Hippocampal formation (tissue), 2 donors: ENCODE measurements around the gene EPB41L4A.

Source experiments
- DNase-seq, 2 donors: peaks; one replicate each; lab custom pipeline; 2025; lab: John Stamatoyannopoulos, UW

The EPB41L4A gene

DNA sequence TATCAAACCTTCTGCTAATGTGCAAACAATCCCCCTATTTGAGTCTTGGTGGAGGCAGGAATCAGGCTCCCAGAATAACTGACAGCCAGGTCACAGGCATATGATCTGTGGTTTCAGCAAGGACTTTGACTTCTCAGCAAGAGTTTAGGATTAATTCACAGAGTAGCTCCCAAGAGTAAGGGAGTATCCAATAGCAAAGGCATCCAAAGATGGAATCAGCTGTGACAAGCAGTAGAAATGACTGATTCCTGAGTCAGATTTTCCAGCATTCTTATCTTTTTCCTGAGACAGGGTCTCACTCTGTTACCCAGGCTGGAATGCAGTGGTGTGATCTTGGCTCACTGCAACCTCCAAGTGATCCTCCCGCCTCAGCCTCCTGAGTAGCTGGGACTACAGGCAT, 108.3 kb downstream of the EPB41L4A start:
- DNase-seq: no peak

DNA sequence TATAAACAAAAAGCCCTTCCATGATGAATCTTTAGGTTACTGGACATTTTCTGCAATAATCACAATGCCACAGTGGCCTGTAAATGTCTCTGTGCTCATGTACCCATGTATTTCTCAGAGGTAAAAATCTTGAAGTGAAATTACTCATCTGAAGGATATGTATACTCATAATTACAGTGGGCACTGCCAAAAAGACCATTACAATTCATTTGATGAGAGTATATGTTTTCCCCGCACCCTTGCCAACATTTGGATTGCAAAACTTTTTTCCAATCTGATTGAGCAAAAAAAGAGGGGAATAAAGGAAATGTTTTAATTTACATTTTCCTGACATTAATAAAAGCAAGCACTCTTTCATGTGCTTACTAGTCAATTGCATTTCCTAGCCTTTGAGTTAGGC, 110.5 kb downstream of the EPB41L4A start:
- DNase-seq: no peak

DNA sequence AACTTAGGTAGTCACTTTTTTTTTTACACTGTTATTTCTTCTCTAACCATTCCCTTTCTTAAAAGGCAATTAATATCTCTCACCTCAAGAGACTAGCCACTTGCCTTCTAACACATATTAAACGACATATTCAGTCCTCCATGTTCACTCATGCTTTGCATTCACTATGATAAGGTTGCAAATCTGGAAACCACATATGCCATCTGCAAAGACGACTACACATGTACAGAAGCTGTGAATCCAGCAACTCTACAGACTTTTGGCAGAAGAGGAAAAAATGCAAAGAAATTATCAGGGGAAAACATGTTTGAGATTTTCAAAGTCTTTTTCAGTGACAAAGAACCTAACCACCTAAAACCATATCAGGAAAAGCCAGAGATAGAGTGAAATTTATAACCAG, 112.1 kb downstream of the EPB41L4A start:
- no peak for DNase-seq

DNA sequence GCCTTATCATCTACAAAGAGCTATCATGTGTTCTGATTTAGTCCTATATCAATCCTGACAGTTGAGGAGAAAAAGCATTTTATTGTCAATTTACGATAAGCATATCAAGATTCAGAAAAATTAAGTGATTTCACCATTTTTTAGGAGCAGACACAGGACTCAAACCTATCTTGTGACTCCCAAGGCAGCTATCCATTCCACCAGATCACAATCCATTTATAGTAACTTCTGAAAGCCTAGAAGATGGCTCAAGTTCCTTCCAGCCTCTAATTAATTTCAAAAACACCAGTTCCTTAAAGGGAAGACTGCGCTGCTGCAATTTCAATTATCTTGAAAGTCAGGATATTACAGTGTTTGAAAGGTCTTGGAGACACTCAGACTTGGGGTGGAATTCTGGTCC, 114.3 kb downstream of the EPB41L4A start:
- no peak for DNase-seq

DNA sequence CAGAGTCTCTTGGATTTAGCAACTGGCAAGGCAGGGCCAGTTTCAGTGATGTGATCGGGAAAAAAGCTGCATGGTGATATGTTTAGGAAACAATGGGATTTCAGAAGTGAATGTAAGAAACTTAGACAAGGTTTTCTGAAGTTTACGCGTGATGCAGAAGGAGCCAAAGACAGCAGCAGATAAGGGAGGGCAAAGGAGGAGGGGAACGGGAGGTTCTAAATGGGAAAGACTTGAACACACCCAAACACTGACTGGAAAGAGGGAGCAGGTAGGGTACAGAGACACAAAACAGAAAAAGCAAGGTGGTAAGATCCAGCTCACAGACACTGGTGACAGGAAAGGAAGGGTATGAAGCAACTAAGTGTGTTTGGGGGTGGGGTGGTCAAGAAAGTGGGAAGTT, 115.4 kb downstream of the EPB41L4A start:
- DNase-seq: no peak

DNA sequence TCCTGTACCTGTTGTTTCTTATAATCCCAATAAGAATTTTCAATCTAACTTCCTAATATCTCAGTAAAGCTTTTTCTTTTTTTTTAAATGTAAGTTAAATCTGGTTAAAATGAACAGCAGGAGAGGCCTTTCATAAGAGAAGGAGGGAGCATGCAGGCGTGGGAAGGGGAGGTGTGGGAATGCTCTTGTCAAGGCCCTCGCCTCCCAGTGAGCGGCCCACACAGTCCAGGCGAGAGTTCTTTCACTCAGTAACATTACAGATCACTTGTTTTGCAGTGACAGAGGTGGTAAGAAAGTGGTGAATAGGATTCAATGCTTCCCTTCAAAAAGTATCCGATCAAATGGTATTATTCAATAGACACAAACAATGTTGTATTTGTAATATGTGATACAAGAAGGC, 125.0 kb downstream of the EPB41L4A start:
- no peak for DNase-seq

DNA sequence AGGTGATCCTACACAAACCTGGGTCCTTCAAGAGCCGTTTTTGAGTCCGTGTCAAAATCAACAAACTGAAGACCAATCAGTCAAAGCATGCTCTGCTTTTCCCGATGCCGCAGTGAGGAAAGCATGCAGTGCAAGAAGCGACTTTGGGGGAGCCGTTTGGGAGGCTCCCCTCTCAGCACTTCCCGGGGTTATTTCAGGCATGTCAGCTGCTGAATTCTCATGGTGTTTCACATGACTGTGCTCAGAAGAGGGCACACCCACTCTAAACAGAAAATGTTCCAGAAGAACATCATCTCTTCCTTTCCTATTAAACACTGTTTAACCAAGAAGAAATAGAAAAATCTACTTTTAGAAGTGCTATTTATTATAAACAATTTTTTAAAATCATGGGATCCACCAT, 125.5 kb downstream of the EPB41L4A start:
- no peak for DNase-seq

DNA sequence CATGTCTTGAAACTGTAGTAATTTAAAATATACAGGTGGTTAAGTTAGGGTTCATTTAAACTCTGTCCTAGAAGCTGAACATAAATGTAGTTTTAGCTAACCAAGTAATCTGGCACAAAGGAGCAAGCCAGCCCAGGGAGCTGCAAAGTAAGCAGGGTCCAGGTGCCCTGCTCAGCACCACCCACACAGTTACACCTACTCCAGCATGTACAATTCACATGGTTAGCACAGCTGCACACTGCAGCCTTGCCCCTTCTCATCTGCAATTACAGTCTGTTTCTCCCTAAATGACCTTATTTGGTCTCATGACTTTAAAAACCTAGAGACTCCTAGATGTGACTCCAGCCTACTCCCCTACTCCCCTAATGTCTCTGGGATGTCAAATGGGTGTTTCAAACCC, 128.4 kb downstream of the EPB41L4A start:
- no peak for DNase-seq

DNA sequence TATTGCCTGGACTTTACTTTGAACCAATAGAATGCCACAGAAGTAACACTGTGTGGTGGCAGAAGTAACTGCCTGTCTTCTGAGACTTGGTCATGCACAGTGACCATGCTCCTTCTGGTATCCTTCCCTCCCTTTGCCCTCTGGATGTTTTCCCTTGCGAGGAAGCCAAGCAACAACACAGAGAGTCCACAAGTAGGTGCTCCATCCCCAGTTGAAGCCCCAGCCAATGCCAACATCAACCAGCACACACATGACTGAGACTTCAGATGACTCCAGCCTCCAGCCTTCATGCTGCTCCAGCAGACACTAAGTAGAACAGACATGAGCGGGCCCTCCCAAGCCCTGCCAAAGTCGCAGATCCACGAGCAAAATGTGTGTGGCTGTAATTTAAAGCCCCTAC, 129.6 kb downstream of the EPB41L4A start:
- DNase-seq: no peak

DNA sequence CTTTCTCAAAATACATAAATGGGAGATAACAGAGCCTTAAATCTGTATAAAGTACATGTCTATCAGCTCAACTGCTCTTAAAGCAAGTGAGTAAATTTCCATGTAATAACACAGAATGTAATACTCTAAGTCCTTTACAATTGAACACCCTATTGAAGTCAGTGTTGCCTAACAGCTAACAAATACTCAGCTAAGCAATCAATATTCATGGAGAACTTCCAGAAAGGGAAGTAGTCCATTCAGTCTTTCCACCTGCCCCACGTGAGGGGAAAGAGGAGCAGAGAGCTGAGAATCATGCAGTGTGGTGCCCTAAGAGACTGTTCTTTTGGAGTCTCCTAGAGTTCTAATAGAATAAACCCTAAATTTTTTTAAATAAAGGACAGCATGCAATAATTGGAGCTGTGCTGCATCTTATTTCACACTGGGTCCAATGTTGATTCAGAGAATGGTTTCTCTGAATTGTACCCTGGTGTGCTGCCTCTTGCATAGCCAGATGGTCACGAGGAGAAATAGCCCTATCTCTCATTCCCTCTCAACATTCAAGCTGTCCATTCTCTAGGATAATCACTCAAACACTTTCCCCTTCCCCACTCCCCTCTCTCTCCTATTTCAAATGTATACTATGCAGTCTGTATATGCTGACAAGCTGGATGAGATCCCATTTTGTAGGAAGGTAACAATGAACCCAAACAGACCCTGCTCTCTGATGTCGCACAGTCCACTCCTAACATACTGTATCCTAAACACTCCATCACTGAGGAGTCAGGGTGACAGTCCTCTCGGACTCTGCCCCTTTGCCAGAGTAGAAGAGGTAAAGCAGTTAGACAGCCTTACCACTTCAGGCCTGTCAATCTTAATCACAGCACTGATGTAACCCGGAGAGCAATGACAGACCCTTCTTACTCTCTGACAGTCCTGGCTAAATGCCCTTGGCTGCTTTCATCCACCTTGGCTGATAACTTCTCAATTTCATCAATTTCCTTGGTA, 134.8 kb downstream of the EPB41L4A start:
- DNase-seq: no peak

DNA sequence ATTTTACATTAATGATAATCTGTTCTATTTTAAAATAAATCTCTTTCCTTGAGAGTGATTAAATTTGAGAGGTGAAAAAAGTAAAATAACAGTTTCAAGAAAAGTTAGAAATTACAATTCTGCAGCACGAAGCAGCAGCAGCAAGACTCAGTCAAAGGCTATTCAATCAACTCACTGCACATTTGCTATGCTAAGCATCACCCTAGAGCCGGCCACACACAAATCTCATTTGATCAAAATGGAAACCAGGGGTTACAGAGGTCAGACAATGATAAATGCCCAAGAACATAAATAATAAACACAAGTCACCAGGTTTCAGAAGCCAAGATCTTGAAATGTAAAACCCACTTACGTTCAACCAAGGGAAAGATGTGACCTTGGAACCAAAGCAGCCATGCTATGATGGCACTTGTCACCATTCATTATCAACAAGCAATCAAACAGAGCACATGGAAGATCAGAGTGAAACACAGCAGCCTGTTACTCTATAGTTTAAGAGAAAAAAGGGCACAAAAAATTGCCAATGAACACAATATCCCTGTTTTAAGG, 136.0 kb downstream of the EPB41L4A start:
- DNase-seq: no peak

DNA sequence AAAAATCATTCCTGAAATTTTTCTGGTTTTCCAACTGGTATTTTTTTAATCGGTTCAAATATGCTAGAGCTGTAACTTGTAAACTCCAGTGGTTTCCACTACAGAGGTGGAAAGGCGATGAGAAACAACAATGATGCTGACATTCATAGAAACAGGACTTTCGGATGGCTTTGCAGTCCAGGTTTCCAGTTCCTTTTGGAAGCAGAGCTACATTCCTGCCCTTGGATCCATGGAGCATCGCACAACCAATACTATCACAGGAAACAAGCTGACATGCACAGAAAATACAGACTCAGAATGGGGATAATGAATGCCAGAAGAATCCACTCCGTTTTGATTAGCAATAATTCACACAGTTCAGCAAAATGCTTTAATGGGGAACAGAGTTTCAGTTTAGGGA, 140.0 kb downstream of the EPB41L4A start:
- no peak for DNase-seq

DNA sequence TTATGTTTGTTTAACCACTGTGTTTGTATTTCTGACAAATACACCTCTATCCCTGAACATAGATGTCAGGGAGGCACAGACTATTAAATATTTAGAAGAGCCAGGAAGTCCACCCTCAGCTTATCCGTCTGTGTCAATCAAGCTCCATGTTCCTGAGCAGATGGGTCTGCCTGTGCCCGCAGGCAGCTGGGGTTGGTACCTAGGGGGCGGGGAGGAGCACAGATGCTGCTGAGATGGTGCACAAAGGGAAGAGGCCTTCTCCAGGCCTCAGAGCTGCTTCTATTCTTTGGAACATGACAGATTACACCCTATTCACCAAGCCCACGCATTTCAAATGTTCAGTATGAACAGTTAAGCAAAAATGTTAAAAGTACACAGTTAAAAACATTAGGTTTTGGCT, 142.1 kb downstream of the EPB41L4A start:
- DNase-seq: no peak

DNA sequence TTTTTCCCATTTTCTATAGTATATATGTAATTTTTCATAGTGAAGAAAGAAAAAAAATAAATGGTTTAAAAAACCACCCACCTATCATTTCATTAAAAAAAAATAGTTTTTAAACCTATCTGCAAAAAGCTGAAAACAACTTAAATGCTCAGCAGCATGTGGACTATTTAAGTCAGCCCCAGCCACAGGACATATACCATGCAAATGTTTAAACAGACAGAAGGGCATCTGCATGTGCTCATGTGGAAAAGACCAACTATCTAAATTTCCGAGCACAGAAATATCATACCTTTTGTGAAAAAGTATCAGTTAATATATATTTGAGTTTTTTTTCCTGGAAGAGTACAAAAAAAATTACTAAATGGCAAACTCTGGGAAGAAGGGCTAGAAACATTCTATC, 143.4 kb downstream of the EPB41L4A start:
- no peak for DNase-seq

DNA sequence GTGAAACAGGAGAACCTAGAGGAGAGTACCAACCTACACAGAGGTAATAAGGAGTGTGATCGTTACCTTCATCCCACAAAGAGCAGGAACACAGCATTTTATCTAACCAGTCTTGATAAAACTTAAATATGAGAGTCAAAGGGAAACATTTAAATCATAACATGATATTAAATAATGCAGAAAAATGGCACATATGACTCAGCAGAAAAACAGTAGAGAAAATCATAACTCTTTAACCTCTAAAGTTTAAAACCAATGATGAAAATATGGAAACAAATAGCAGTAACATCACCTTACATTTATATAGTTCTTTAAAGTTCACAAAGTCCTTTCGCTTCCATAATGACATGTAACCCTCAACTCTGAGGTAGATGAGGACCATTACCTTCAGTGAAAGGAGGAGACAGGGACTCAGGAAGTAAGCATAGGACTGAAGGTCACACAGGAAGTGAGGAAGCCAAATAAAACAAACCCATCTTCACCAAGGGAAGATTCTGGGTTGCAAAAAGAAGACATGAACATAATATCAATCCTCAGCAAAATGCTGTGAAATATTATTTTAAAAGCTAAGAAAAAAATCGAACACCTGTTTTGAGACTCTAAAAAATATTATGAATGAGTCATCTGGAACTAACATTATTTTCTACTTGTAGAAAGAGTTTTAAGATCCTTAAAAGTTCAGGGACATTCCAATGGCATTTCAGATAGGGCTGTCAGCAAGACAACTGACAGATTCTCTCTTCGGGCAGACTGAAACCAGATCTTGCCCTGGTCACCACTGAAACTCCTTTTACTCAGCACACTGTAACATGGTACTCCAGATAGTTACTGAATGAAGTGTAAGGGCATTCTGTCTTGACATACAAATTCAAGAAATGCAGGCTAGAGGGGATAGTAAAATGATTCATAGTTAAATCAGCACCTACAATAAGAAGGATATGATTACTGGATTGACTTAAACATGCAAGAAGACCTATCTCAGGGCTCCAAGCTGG, 148.5 kb downstream of the EPB41L4A start:
- DNase-seq: no peak

DNA sequence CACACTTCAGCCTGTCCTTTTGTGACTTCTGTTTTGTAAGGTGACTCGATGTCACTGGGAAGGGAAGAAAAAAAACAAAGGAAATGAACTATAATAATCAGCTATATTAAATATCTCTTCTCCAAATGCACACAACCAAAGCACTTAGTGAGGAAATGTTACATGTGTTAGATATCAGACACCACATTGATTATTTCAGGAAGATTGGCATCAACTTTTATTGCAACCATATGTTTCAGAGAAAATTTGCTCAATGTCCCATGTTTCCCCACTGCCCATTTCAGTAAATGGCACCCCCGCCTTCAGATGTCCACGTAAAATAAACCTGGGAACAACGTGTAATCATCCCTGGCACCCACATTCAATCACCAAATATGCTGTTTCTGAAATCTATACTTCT, 151.8 kb downstream of the EPB41L4A start:
- DNase-seq: no peak

DNA sequence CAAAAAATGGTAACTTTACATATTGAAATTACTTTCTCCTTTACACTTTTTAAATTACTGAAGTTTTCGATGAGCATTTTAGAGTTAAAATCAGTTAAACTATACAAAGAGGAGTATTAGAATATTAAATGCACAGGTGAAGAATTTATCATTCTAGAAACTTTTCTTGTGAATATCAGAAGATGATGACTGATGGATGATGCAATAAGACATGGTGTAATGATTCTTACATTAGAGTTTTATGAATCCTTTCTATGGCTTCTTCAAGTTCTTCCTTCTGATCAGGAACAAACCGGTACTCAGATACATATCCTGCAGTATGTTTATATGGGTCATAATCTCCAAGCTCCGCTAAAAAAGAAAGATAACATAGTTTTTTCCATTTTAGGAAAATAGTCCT, 154.4 kb downstream of the EPB41L4A start:
- DNase-seq: no peak

DNA sequence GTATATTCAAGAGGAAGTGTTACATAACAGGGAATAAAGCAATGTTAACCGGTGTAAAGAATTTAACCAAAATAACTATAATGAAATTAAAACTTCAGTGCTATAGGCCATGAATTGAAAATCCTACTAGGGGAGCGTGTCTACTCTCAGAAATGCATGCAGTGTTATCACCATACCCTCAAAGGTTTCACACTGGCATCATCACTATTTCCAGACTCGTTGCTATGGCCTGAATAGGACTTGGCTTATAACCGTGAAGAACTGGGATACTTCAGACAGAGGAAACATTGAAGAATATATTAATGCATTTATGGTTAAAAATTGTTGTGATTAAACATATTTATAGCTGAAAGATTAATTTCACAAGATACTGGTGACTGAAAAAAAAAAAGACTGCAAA, 154.9 kb downstream of the EPB41L4A start:
- no peak for DNase-seq

DNA sequence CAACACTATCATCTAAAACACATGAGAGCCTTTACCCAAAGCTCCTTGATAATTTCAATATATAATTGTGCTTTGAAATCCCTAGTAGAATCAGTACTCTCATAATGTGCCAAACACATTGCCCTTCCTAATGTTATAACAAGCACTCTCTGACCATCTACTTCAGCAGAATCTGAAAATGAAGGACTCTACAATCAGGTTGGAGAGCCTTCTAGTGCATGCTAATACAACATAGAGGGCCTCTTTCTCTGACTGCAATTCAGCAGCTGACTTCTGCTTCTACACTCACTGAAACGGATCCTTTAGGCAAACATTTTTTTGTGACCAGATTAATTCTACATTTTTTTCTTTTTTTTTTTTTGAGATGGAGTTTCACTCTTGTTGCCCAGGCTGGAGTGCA, 155.6 kb downstream of the EPB41L4A start:
- no peak for DNase-seq

DNA sequence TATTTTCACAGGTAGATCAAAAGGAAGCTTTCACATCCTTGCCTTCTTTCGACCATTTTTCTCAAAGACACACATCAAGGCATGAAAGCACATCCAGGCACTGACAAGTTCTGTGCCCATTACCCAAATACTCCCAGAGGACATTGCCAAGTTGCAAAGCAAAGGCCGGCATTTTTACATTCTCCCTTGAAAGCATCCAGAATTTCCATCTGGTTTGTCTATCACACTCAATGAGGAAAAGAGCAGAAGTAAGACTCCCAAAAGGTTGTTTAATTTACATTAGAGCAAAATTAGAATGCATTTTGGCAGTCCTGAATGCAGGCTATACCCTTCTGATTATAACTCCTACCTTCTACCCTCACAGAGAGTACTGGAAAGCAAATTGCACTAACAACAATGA, 160.5 kb downstream of the EPB41L4A start:
- no peak for DNase-seq

DNA sequence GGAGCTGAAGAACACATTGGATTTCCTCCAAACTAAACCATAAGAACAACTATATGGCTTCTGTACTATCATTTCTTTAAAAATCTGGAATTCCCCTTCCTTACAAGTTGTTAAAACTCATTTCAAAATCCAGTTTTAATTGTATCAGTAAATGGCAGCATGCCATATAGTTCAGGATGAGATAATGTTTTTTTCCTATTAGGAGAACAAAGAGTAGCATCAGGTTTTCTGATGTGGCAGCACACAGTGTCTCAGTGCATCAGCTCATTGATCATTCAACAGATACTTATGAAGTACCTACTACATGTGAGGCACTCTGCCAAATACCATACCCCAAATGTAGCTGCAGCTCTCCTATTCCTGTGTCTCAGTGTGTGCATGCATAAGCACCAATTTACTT, 161.1 kb downstream of the EPB41L4A start:
- DNase-seq: no peak

DNA sequence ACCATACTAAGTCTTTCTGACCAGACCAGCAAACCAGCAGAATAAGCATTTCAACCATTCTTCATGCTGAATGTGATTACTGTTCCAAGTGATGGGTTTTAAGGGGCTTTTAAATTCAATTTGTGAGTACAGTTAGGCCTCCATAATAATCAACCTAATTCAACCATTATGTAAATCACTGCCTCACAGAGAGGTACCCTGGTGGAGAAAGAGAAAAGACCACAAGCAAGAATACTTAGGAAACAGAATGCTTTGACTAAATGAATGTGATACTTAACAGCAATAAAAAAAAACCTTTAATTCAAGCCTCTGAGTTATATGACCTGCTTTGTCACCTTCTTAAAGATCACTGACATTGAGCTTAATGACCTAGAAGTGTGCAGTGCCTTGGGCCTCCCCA, 162.1 kb downstream of the EPB41L4A start:
- no peak for DNase-seq
